K562 (cell line): ENCODE measurements around the gene LSP1. TPM values are rescaled to one million over a fixed set of nuclear protein-coding genes. Genes with fewer than 3 reads are reported as not detected.
"Not testable (repeated sequence)": the region's sequence is repeated elsewhere in the genome, so short reads cannot be mapped to it uniquely, and the experiment has no call there.

Experiments
- ATAC-seq: fragments of 200-7000 bp; cut with Tn5 transposase; 3 replicates; pipeline ENCODE4 v1.9.1; 2020; ENCODE audit warnings: moderate library complexity
- BruUV-seq: library from RNA; stranded (reverse); fragments of 400-500 nt; replicated peaks from 2 replicates; lab custom pipeline; 2021; lab: Mats Ljungman, UMichigan
- CTCF ChIA-PET: fragments of 300-600 bp; formaldehyde crosslinking; extraction: SDS; loops from one replicate; lab custom pipeline; 2021; ENCODE audit warnings: low intra/inter-chr PET ratio; lab: Yijun Ruan, JAX
- POLR2A ChIA-PET: fragments of 300-600, 350-650 bp; sonication (Branson Sonifier 250); formaldehyde crosslinking; extraction: SDS; loops from one replicate; lab custom pipeline; 2021; ENCODE audit warnings: antibody characterized with exemption, inconsistent platforms; lab: Yijun Ruan, JAX
- DNase-seq, 4 experiments: peaks; one replicate each; pipeline versions ENCODE4 v3.0.0 to v3.0.0-alpha.2; 2011 to 2018; ENCODE audit warnings: low spot score in 3 of 4, mixed read lengths in 3 of 4; ENCODE audit errors: extremely low read depth in 1 of 4
- FAIRE-seq: peaks from 2 replicates; lab custom pipeline; 2011; peaks lifted over from hg19 to GRCh38; lab: Jason Lieb, UNC
- H2AFZ ChIP-seq: 2 replicates; pipeline ENCODE4 v1.6.0; 2011; ENCODE audit warnings: low read depth, low read length, control low read depth, inconsistent platforms
- H3K27ac ChIP-seq: fragments of 200-600 bp; 3 replicates; pipeline ENCODE4 v1.8.0; 2011; ENCODE audit warnings: low read depth, mild to moderate bottlenecking, control low read depth, inconsistent platforms, low read length, moderate library complexity, mixed read lengths; ENCODE audit errors: extremely low read depth
- H3K27me3 ChIP-seq, 2 experiments: fragments of 300-600 bp in 1 of 2; 2 replicates in 1 of 2; 3 replicates in 1 of 2; pipeline versions ENCODE4 v1.6.0 to v1.8.0; 2011; ENCODE audit warnings: inconsistent platforms in 2 of 2, low read length in 2 of 2, mild to moderate bottlenecking in 1 of 2, mixed read lengths in 1 of 2, moderate library complexity in 1 of 2; ENCODE audit not compliant: control insufficient read depth in 2 of 2, insufficient read depth in 2 of 2
- H3K36me3 ChIP-seq: fragments of 300-600 bp; 3 replicates; pipeline ENCODE4 v1.8.0; 2011; ENCODE audit warnings: mild to moderate bottlenecking, low read length, inconsistent platforms; ENCODE audit not compliant: control insufficient read depth, insufficient read depth
- H3K4me1 ChIP-seq, 2 experiments: fragments of 200-600 bp in 1 of 2; replicated peaks in 1 of 2; 2 replicates in 1 of 2; 3 replicates in 1 of 2; pipeline versions ENCODE4 v1.5.1 to v1.8.0; 2011; ENCODE audit warnings: inconsistent platforms in 2 of 2, low read length in 2 of 2, mild to moderate bottlenecking in 1 of 2, mixed read lengths in 1 of 2, moderate library complexity in 1 of 2; ENCODE audit not compliant: control insufficient read depth in 2 of 2, insufficient read depth in 2 of 2
- H3K4me2 ChIP-seq: 2 replicates; pipeline ENCODE4 v1.6.1; 2011; ENCODE audit warnings: low read length, control low read depth, inconsistent platforms, mixed read lengths; ENCODE audit not compliant: insufficient read depth
- H3K4me3 ChIP-seq: fragments of 200-600 bp; sonication (generic), shearing (Covaris generic); 2 replicates; pipeline ENCODE4 v1.5.1; 2016; ENCODE audit warnings: control low read depth, inconsistent platforms
- H3K79me2 ChIP-seq: fragments of 200-600 bp; 3 replicates; pipeline ENCODE4 v1.8.0; 2011; ENCODE audit warnings: low read length, inconsistent platforms; ENCODE audit not compliant: control insufficient read depth, insufficient read depth
- H3K9ac ChIP-seq, 2 experiments: 2 replicates each; pipeline versions ENCODE4 v1.6.0 to v1.6.1; 2011; ENCODE audit warnings: low read depth in 2 of 2, low read length in 2 of 2, control low read depth in 1 of 2, inconsistent platforms in 1 of 2, mild to moderate bottlenecking in 1 of 2, mixed read lengths in 1 of 2; ENCODE audit not compliant: insufficient read depth in 1 of 2
- H3K9me1 ChIP-seq: one replicate; pipeline ENCODE4 v1.6.0; 2011; ENCODE audit warnings: inconsistent platforms, mild to moderate bottlenecking, low read length, moderate library complexity; ENCODE audit not compliant: control insufficient read depth, insufficient read depth
- H3K9me3 ChIP-seq: replicated peaks from 2 replicates; pipeline ENCODE4 v1.5.1; 2011; ENCODE audit warnings: low read depth, low read length, inconsistent platforms; ENCODE audit not compliant: control insufficient read depth, insufficient read depth
- H4K20me1 ChIP-seq: replicated peaks from 2 replicates; pipeline ENCODE4 v1.6.1; 2011; ENCODE audit warnings: low read length, inconsistent platforms, mixed read lengths; ENCODE audit not compliant: control insufficient read depth, insufficient read depth
- GTF2A2 ChIP-seq: IDR thresholded peaks from 2 replicates; pipeline ENCODE4 v1.6.1; 2016; ENCODE audit warnings: mild to moderate bottlenecking, missing genetic modification characterization, missing compliant biosample characterization
- ZFP36 ChIP-seq: fragments of 150-350 bp; IDR thresholded peaks from 2 replicates; pipeline ENCODE4 v1.6.1; 2018; ENCODE audit warnings: low read length, low read depth; ENCODE audit not compliant: partially characterized antibody
- ZNF232 ChIP-seq: sonication (generic); formaldehyde crosslinking; IDR thresholded peaks from 2 replicates; pipeline ENCODE4 v1.8.0; 2022; ENCODE audit warnings: mild to moderate bottlenecking, missing genetic modification reagents
- WGBS: fragments of 100-300 bp; shearing (Covaris generic); methylation state at CpG from one replicate; pipeline ENCODE4 v1.1.6; 2016; ENCODE audit warnings: low coverage, mixed read lengths; ENCODE audit not compliant: insufficient coverage; ENCODE audit errors: missing lambda C conversion rate; 5-methylcytosine and 5-hydroxymethylcytosine counted together
- in situ Hi-C: fragments of 300-500 bp; cut with MboI; formaldehyde crosslinking; loops from 4 replicates; pipeline ENCODE4 v1.15.0; 2018; ENCODE audit warnings: inconsistent platforms, mixed read lengths
- intact Hi-C: fragments of 100-400 bp; cut with micrococcal nuclease; formaldehyde crosslinking; loops from 2 replicates; pipeline ENCODE4 v1.14.2; 2022
- polyA plus RNA-seq, 8 experiments: library from polyadenylated mRNA; depleted of rRNA in 4 of 8; stranded (reverse) in 5 of 8; unstranded in 3 of 8; fragments of >200 nt; fragmentation: Nextera tagmentation in 2 of 8; fragmentation: Illumina TruSeq in 1 of 8; extraction: Ambion mirVana in 2 of 8; extraction: Trizol in 1 of 8; gene quantifications; 2 replicates each; pipeline versions ENCODE4 v1.2.1 to v1.2.3, GENCODE V29; 2011 to 2014; ENCODE audit warnings: inconsistent platforms in 1 of 8, missing spikeins in 1 of 8
- total RNA-seq, 7 experiments: library from RNA; depleted of rRNA in 6 of 7; stranded (reverse); fragments of >200 nt in 6 of 7; fragmentation: Illumina TruSeq in 2 of 7; extraction: Trizol in 2 of 7; gene quantifications; 2 replicates each; pipeline versions ENCODE4 v1.2.1 to v1.2.3, GENCODE V29; 2011 to 2021; ENCODE audit warnings: low replicate concordance in 1 of 7
- TF ChIP-seq, protein P1 (sequence below): fragments of 450-650 bp; IDR thresholded peaks from 2 replicates; pipeline ENCODE4 v1.6.1; 2017; ENCODE audit warnings: mild to moderate bottlenecking, moderate library complexity
- TF ChIP-seq, protein P2 (sequence below): fragments of 250-450 bp; sonication (Bioruptor Pico); IDR thresholded peaks from 2 replicates; pipeline ENCODE4 v1.8.0; 2022; ENCODE audit warnings: moderate library complexity, mild to moderate bottlenecking, inconsistent platforms
- TF ChIP-seq, protein P3 (sequence below): fragments of 250-450 bp; sonication (Bioruptor Pico); IDR thresholded peaks from 2 replicates; pipeline ENCODE4 v1.5.1; 2021; ENCODE audit warnings: mild to moderate bottlenecking
- TF ChIP-seq, protein P4 (sequence below): fragments of 450-650 bp; formaldehyde crosslinking; IDR thresholded peaks from 2 replicates; pipeline ENCODE4 v1.4.0; 2020; ENCODE audit warnings: mild to moderate bottlenecking

Gene LSP1
- total and polyA plus RNA-seq, 9 of the 15 experiments (the other 6 are each of a cell fraction or from before 2014, with no cell fraction given), result 0.08 to 2.9 (median 0.65) TPM; not detected in 2

DNA sequence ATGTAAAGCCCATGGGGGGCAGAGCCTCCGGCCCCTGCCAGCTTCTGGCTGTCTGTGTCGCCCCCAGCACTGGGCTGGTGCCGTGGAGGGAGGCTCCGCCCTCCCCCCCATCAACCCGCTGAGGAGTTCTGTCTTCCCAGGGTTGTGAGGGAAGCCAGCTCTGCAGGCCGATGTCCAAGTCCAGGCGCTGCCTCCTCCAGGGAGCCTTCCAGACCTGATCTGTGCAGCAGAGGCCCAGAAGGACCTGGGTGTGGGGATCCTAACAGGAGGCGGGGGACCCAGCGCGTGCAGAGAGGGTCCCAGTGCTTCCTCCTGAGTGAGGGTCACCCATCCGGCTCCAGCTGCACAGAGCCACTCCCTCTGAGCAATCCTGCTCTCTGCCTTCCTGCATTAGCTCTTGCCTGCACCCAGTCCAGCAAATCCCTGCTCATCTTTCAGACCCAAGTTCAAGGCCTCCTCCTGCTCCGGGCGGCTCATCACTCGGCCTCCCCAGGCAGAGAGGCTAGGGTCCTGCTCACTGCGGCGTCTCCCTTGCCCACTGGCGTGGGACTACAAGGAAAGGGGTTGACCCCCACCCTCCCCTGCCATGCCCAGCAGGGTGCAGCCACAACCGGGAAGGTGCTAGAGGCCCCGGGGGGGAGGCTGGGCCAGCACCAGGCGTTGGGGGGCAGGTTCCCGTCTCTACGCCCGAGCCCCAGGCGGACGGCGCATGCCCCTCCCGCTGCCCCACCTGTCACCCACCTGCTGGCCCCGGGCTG is 22.4 kb downstream of the LSP1 start:
- no peaks in the 10 kb centered on the region for H3K9me1 ChIP-seq
- BruUV-seq, result no TSS peak
- no peak overlapping the region for H3K4me2 ChIP-seq
- H3K27me3 ChIP-seq, result peaks cover 7 to 58% of the 10 kb centered on the region in 2 experiments; a peak in 4 of 5 replicates
- no peak overlapping the region for H3K27ac ChIP-seq
- no peak overlapping the region for H2AFZ ChIP-seq
- in situ Hi-C loops, result loop anchor here (10.0 kb wide), 1 partner anchor 130 kb away; no protein-coding TSS in a partner anchor
- ATAC-seq (no peak), DNase-seq (no peak), FAIRE-seq (no peak)
- H3K36me3 ChIP-seq, result no peaks in the 10 kb centered on the region
- no peaks in the 10 kb centered on the region for H3K79me2 ChIP-seq
- intact Hi-C loops, result loop anchor here (5.0 kb wide), 1 partner anchor 183 kb away; no protein-coding TSS in a partner anchor
- CTCF ChIA-PET, result no interaction called here
- H4K20me1 ChIP-seq, result no peaks in the 10 kb centered on the region
- 15% methylated on average over 19 of the region's 28 CpGs for WGBS
- H3K9me3 ChIP-seq, result no peaks in the 10 kb centered on the region
- no peak overlapping the region for H3K9ac ChIP-seq
- peaks cover 0 to 45% of the 10 kb centered on the region in 2 experiments; a peak in 2 of 5 replicates for H3K4me1 ChIP-seq
- POLR2A ChIA-PET, result no interaction called here
- H3K4me3 ChIP-seq, result no peak overlapping the region
- TF ChIP-seq, protein P1, sequence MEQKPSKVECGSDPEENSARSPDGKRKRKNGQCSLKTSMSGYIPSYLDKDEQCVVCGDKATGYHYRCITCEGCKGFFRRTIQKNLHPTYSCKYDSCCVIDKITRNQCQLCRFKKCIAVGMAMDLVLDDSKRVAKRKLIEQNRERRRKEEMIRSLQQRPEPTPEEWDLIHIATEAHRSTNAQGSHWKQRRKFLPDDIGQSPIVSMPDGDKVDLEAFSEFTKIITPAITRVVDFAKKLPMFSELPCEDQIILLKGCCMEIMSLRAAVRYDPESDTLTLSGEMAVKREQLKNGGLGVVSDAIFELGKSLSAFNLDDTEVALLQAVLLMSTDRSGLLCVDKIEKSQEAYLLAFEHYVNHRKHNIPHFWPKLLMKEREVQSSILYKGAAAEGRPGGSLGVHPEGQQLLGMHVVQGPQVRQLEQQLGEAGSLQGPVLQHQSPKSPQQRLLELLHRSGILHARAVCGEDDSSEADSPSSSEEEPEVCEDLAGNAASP, result no peak
- TF ChIP-seq ZFP36, result peak; percentile 87
- no peak for TF ChIP-seq GTF2A2 (tag)
- TF ChIP-seq, protein P2, sequence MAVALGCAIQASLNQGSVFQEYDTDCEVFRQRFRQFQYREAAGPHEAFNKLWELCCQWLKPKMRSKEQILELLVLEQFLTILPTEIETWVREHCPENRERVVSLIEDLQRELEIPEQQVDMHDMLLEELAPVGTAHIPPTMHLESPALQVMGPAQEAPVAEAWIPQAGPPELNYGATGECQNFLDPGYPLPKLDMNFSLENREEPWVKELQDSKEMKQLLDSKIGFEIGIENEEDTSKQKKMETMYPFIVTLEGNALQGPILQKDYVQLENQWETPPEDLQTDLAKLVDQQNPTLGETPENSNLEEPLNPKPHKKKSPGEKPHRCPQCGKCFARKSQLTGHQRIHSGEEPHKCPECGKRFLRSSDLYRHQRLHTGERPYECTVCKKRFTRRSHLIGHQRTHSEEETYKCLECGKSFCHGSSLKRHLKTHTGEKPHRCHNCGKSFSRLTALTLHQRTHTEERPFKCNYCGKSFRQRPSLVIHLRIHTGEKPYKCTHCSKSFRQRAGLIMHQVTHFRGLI (CRISPR knock-in tag), result no peak
- TF ChIP-seq ZNF232 (CRISPR knock-in tag), result no peak
- TF ChIP-seq, protein P3, sequence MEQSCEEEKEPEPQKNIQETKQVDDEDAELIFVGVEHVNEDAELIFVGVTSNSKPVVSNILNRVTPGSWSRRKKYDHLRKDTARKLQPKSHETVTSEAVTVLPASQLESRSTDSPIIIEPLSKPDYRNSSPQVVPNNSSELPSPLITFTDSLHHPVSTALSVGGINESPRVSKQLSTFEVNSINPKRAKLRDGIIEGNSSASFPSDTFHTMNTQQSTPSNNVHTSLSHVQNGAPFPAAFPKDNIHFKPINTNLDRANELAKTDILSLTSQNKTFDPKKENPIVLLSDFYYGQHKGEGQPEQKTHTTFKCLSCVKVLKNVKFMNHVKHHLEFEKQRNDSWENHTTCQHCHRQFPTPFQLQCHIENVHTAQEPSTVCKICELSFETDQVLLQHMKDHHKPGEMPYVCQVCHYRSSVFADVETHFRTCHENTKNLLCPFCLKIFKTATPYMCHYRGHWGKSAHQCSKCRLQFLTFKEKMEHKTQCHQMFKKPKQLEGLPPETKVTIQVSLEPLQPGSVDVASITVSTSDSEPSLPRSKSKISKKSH (CRISPR knock-in tag), result no peak
- TF ChIP-seq, protein P4, sequence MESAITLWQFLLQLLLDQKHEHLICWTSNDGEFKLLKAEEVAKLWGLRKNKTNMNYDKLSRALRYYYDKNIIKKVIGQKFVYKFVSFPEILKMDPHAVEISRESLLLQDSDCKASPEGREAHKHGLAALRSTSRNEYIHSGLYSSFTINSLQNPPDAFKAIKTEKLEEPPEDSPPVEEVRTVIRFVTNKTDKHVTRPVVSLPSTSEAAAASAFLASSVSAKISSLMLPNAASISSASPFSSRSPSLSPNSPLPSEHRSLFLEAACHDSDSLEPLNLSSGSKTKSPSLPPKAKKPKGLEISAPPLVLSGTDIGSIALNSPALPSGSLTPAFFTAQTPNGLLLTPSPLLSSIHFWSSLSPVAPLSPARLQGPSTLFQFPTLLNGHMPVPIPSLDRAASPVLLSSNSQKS (CRISPR knock-in tag), result no peak
- TF ChIP-seq, all 486 proteins: peak for 1

DNA sequence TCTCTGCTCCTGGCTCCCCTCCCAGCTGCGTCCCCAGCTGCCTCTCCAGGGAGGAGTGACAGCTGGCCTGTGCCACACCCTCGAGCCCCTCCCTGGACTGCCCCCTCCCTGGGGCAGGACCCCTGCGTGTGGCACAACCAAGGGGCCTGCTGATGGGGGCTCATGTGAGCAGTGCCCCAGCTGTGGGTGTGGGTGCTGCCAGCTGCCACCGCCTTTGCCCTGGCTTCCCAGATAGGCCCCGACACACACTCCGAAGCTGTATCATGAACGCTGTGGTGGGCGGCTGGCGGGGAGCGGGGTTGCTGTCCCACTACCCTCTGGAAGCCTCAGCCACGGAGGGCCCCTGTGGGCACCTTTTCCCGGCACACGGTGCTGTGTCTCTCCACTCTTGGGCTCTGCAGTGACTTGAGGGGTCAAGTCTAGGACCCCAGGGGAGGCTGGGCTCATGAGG is 23.0 kb downstream of the LSP1 start:
- in situ Hi-C loops (loop anchor here (10.0 kb wide), 1 partner anchor 129 kb away; no protein-coding TSS in a partner anchor), intact Hi-C loops (loop anchor here (5.0 kb wide), 1 partner anchor 184 kb away; no protein-coding TSS in a partner anchor)
- ATAC-seq, H3K4me3 ChIP-seq, H4K20me1 ChIP-seq, DNase-seq, H3K79me2 ChIP-seq, H3K9ac ChIP-seq, FAIRE-seq, H2AFZ ChIP-seq, POLR2A ChIA-PET, H3K27ac ChIP-seq, BruUV-seq, H3K9me1 ChIP-seq, H3K9me3 ChIP-seq, H3K36me3 ChIP-seq, H3K4me2 ChIP-seq: not testable (repeated sequence)
- WGBS, result 12% methylated on average over 11 of the region's 13 CpGs
- peaks cover 0 to 40% of the 10 kb centered on the region in 2 experiments; a peak in 2 of 5 replicates for H3K4me1 ChIP-seq
- CTCF ChIA-PET, result interaction anchor here (0.6 to 1.2 kb wide), 2 partner anchors 124 to 127 kb away, joined by 3 to 4 read pairs; no protein-coding TSS in a partner anchor
- peaks cover 4 to 58% of the 10 kb centered on the region in 2 experiments; a peak in 4 of 5 replicates for H3K27me3 ChIP-seq
